Measurements from ENCODE around the gene SUPT3H.

DNA sequence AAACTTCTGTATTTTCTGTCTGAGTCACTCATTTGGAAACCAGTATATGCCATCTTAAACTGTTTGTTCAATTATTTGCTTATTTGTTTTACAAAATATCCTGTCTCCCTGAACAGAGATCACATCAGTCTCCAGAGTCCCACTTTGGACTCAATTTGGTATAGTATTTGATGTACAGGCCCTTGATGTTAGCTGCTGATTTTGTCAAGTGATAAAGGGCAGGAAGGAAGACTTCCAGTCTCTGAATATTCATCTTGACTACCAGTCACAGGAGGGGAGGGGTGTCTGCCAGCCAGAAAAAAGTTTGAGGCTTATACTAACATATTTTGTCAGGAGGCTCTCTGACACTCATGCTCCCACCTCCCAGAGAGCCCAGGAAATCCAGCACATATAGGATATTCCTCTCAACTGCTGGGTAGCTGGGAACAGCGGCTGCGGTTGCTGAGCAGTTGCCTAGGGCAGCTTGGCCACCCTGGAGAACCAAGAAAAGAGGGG is 426.4 kb downstream of the SUPT3H start:
- TF ChIP-seq, protein P1, sequence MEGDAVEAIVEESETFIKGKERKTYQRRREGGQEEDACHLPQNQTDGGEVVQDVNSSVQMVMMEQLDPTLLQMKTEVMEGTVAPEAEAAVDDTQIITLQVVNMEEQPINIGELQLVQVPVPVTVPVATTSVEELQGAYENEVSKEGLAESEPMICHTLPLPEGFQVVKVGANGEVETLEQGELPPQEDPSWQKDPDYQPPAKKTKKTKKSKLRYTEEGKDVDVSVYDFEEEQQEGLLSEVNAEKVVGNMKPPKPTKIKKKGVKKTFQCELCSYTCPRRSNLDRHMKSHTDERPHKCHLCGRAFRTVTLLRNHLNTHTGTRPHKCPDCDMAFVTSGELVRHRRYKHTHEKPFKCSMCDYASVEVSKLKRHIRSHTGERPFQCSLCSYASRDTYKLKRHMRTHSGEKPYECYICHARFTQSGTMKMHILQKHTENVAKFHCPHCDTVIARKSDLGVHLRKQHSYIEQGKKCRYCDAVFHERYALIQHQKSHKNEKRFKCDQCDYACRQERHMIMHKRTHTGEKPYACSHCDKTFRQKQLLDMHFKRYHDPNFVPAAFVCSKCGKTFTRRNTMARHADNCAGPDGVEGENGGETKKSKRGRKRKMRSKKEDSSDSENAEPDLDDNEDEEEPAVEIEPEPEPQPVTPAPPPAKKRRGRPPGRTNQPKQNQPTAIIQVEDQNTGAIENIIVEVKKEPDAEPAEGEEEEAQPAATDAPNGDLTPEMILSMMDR (IDR thresholded peaks at IDR 0.05), result no peak
- no peak for TF ChIP-seq POLR2A (IDR thresholded peaks at IDR 0.05)
- no peak for TF ChIP-seq EP300 (IDR thresholded peaks at IDR 0.05)

Data from ovary (tissue), 3 donors.